HL-60 (cell line): ENCODE measurements around the gene RABGAP1L.

Source experiments
- DNase-seq, 2 experiments: peaks; one replicate each; pipeline ENCODE4 v3.0.0-alpha.2; 2010 to 2020; ENCODE audit warnings: low read depth in 1 of 2, low spot score in 1 of 2
- H3K27ac ChIP-seq: fragments of 250-450 bp; sonication (Bioruptor Pico); replicated peaks from 2 replicates; pipeline ENCODE4 v1.5.1; 2020; ENCODE audit warnings: mild to moderate bottlenecking, moderate library complexity
- H3K27me3 ChIP-seq: fragments of 250-450 bp; sonication (Bioruptor Pico); 2 replicates; pipeline ENCODE4 v1.5.1; 2021; ENCODE audit warnings: mild to moderate bottlenecking, moderate library complexity; ENCODE audit not compliant: insufficient read depth, poor library complexity, severe bottlenecking
- H3K4me3 ChIP-seq: replicated peaks from 2 replicates; pipeline ENCODE4 v1.5.1; 2011; ENCODE audit warnings: mild to moderate bottlenecking, control low read depth, low read length; ENCODE audit not compliant: insufficient read depth
- GABPA ChIP-seq: IDR thresholded peaks from 2 replicates; pipeline ENCODE4 v1.6.1; 2012; ENCODE audit warnings: low read depth
- POLR2AphosphoS5 ChIP-seq: IDR thresholded peaks from 2 replicates; pipeline ENCODE4 v1.6.1; 2012; ENCODE audit warnings: low read depth
- REST ChIP-seq: IDR thresholded peaks from 2 replicates; pipeline ENCODE4 v1.6.1; 2012; ENCODE audit warnings: low read depth; ENCODE audit not compliant: insufficient replicate concordance
- SPI1 ChIP-seq: IDR thresholded peaks from 2 replicates; pipeline ENCODE4 v1.6.1; 2012; ENCODE audit warnings: low read depth, mild to moderate bottlenecking, borderline replicate concordance
- TF ChIP-seq, protein P1 (sequence below): IDR thresholded peaks from one replicate; pipeline ENCODE4 v1.5.1; 2011; ENCODE audit warnings: low read length, control low read depth, inconsistent platforms; ENCODE audit not compliant: insufficient read depth

The RABGAP1L gene

DNA sequence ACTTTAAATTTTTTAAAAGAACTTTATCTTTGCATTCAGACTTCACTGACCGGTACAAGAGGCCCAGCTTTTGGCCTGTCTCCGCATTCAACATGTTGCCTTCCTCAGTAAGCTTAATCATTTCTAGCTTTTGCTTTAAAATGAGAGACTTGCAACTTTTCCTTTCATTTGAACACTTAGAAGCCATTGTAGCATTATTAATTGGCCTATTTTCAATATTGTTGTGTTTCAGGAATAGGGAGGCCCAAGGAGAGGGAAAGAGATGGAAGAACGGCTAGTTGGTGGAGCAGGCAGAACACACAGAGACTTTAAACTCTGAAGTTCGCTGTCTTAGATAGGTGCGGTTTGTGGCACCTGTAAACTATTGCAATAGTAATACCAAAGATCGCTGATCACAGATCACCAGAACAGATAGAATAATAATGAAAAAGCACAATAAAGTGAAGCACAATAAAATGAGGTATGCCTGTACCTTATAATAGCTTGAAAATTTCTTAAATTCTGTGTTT is 31.4 kb downstream of the RABGAP1L start:
- TF ChIP-seq, protein P1, sequence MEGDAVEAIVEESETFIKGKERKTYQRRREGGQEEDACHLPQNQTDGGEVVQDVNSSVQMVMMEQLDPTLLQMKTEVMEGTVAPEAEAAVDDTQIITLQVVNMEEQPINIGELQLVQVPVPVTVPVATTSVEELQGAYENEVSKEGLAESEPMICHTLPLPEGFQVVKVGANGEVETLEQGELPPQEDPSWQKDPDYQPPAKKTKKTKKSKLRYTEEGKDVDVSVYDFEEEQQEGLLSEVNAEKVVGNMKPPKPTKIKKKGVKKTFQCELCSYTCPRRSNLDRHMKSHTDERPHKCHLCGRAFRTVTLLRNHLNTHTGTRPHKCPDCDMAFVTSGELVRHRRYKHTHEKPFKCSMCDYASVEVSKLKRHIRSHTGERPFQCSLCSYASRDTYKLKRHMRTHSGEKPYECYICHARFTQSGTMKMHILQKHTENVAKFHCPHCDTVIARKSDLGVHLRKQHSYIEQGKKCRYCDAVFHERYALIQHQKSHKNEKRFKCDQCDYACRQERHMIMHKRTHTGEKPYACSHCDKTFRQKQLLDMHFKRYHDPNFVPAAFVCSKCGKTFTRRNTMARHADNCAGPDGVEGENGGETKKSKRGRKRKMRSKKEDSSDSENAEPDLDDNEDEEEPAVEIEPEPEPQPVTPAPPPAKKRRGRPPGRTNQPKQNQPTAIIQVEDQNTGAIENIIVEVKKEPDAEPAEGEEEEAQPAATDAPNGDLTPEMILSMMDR = no peak
- no peak for TF ChIP-seq GABPA
- H3K27ac ChIP-seq = no peak overlapping the region
- no peak for DNase-seq
- H3K27me3 ChIP-seq = no peaks in the 10 kb centered on the region
- no peak overlapping the region for H3K4me3 ChIP-seq

- H3K27me3 ChIP-seq = no peaks in the 10 kb centered on the region
- H3K4me3 ChIP-seq = no peak overlapping the region
- TF ChIP-seq REST = no peak
- no peak for TF ChIP-seq POLR2AphosphoS5
- TF ChIP-seq, protein P1 = no peak
- TF ChIP-seq SPI1 = no peak
- TF ChIP-seq GABPA = no peak
- no peak overlapping the region for H3K27ac ChIP-seq
- no peak for DNase-seq
Observed at GRCh38 chr1:174191349-174191862, 32.1 kb downstream of the RABGAP1L start.

DNA sequence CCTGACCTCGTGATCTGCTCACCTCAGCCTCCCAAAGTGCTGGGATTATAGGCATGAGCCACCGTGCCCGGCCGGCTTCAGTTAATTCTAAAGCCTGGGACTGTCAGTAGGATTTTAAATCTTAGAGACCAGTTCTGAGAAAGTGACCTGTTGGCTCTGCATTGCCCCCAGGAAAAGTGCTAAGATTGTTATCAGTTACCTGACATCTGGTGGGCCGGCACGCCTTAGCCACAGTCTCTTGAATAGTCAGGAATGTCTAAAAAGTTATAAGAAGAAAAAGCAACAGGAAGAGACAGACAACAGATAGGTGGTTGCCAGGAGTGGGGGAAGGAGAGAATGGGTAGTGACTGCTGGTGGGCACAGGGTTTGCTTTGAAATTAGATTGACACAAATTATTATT is 35.1 kb downstream of the RABGAP1L start:
- Histone ChIP-seq H3K27me3 (no peaks in the 10 kb centered on the region), H3K4me3 (no peak overlapping the region), H3K27ac (no peak overlapping the region)
- no peak for DNase-seq
- no peak for TF ChIP-seq POLR2AphosphoS5
- TF ChIP-seq, protein P1 = no peak
- TF ChIP-seq REST = no peak
- no peak for TF ChIP-seq GABPA

GRCh38 chr1:174197088-174197487 is 37.8 kb downstream of the RABGAP1L start:
- no peak overlapping the region for H3K27ac ChIP-seq
- TF ChIP-seq REST (no peak), GABPA (no peak), POLR2AphosphoS5 (no peak), SPI1 (no peak)
- TF ChIP-seq, protein P1 = no peak
- DNase-seq = no peak

More at GRCh38 chr1:174197088-174197487, 37.8 kb downstream of the RABGAP1L start:
- H3K4me3 ChIP-seq = no peak overlapping the region
- H3K27me3 ChIP-seq = no peaks in the 10 kb centered on the region
